H1 (cell line): ENCODE data around the gene LHX8. TPM values are rescaled to one million over a fixed set of nuclear protein-coding genes. Genes with fewer than 3 reads are reported as not detected.

Source experiments
- CTCF ChIA-PET: fragments of 300-600 bp; sonication (Branson Sonifier 250); formaldehyde crosslinking; loops from one replicate; lab custom pipeline; 2021; ENCODE audit not compliant: partially characterized antibody; lab: Charles Lee
- POLR2A ChIA-PET: fragments of 300-600 bp; sonication (Branson Sonifier 250); formaldehyde crosslinking; loops from one replicate; lab custom pipeline; 2021; ENCODE audit warnings: inconsistent platforms; ENCODE audit not compliant: partially characterized antibody; lab: Charles Lee
- DNase-seq, 2 experiments: peaks; one replicate each; pipeline versions ENCODE4 v3.0.0 to v3.0.0-alpha.2; 2010 to 2022; ENCODE audit warnings: low spot score in 2 of 2, low read depth in 1 of 2, mixed read lengths in 1 of 2
- FAIRE-seq: peaks from 2 replicates; lab custom pipeline; 2011; peaks lifted over from hg19 to GRCh38; lab: Jason Lieb, UNC
- H2AFZ ChIP-seq: 2 replicates; pipeline ENCODE4 v1.8.1; 2012; ENCODE audit warnings: low read length, inconsistent platforms
- H2AK5ac ChIP-seq: 2 replicates; pipeline ENCODE4 v1.6.1; 2013; ENCODE audit warnings: low read depth, low read length
- H2BK120ac ChIP-seq: replicated peaks from 2 replicates; pipeline ENCODE3; 2013; ENCODE audit warnings: low read depth, low read length, inconsistent platforms
- H2BK12ac ChIP-seq: 2 replicates; pipeline ENCODE4 v1.6.1; 2013; ENCODE audit warnings: low read depth, low read length
- H2BK15ac ChIP-seq: 2 replicates; pipeline ENCODE4 v1.6.1; 2013; ENCODE audit warnings: low read length
- H2BK20ac ChIP-seq: 2 replicates; pipeline ENCODE4 v1.6.1; 2013; ENCODE audit warnings: low read length
- H2BK5ac ChIP-seq: 2 replicates; pipeline ENCODE4 v1.6.1; 2013; ENCODE audit warnings: low read depth, low read length
- H3K14ac ChIP-seq: 2 replicates; pipeline ENCODE4 v1.6.1; 2013; ENCODE audit warnings: inconsistent platforms; ENCODE audit not compliant: insufficient read length
- H3K18ac ChIP-seq: 2 replicates; pipeline ENCODE4 v1.6.1; 2013; ENCODE audit warnings: low read length; ENCODE audit errors: extremely low read depth
- H3K23ac ChIP-seq: 2 replicates; pipeline ENCODE4 v1.6.1; 2013; ENCODE audit warnings: inconsistent platforms; ENCODE audit not compliant: insufficient read length
- H3K23me2 ChIP-seq: 2 replicates; pipeline ENCODE4 v1.6.1; 2013; ENCODE audit warnings: low read depth, low read length
- H3K27ac ChIP-seq: 2 replicates; pipeline ENCODE4 v1.6.1; 2011; ENCODE audit warnings: low read depth, low read length, inconsistent platforms
- H3K27me3 ChIP-seq, 4 experiments: replicated peaks in 1 of 4; 1 replicate in 1 of 4; 2 replicates in 3 of 4; pipeline versions ENCODE4 v1.6.1 to v1.8.1; 2011 to 2013; ENCODE audit warnings: low read length in 3 of 4, mild to moderate bottlenecking in 3 of 4, inconsistent platforms in 2 of 4, mixed read lengths in 2 of 4, moderate library complexity in 1 of 4; ENCODE audit not compliant: control insufficient read depth in 3 of 4, insufficient read depth in 3 of 4; ENCODE audit errors: extremely low read depth in 1 of 4
- H3K36me3 ChIP-seq, 4 experiments: 2 replicates each; pipeline versions ENCODE4 v1.6.1 to v1.8.1; 2011 to 2013; ENCODE audit warnings: mild to moderate bottlenecking in 4 of 4, low read length in 3 of 4, moderate library complexity in 2 of 4, control low read depth in 1 of 4, inconsistent platforms in 1 of 4; ENCODE audit not compliant: insufficient read depth in 4 of 4, control insufficient read depth in 2 of 4
- H3K4ac ChIP-seq: replicated peaks from 2 replicates; pipeline ENCODE3; 2013; ENCODE audit warnings: low read length, low read depth, mixed read lengths, inconsistent platforms; ENCODE audit not compliant: insufficient read length
- H3K4me1 ChIP-seq, 4 experiments: replicated peaks in 1 of 4; 1 replicate in 1 of 4; 2 replicates in 3 of 4; pipeline versions ENCODE4 v1.6.1 to v1.8.1; 2011 to 2013; ENCODE audit warnings: low read length in 3 of 4, inconsistent platforms in 2 of 4, mixed read lengths in 1 of 4; ENCODE audit not compliant: insufficient read depth in 4 of 4, control insufficient read depth in 3 of 4
- H3K4me2 ChIP-seq, 2 experiments: 2 replicates each; pipeline versions ENCODE4 v1.6.1 to v1.8.1; 2011 to 2013; ENCODE audit warnings: low read depth in 2 of 2, low read length in 2 of 2, control low read depth in 1 of 2, inconsistent platforms in 1 of 2, mild to moderate bottlenecking in 1 of 2; ENCODE audit not compliant: insufficient read depth in 1 of 2
- H3K4me3 ChIP-seq, 4 experiments: fragments of 200-600, 300-600 bp in 1 of 4; sonication (generic), shearing (Covaris generic), sonication (Bioruptor Twin) in 1 of 4; 2 replicates each; pipeline versions ENCODE4 v1.5.1 to v1.8.1; 2011 to 2016; ENCODE audit warnings: low read length in 4 of 4, low read depth in 3 of 4, control low read depth in 2 of 4, inconsistent platforms in 2 of 4, mild to moderate bottlenecking in 2 of 4, mixed read lengths in 1 of 4, moderate library complexity in 1 of 4; ENCODE audit not compliant: insufficient read depth in 2 of 4; ENCODE audit errors: extremely low read depth in 1 of 4
- H3K56ac ChIP-seq: replicated peaks from 2 replicates; pipeline ENCODE3; 2013; ENCODE audit warnings: low read depth, mild to moderate bottlenecking, mixed read lengths, low read length, inconsistent platforms; ENCODE audit not compliant: insufficient read length
- H3K79me1 ChIP-seq: 2 replicates; pipeline ENCODE4 v1.6.1; 2013; ENCODE audit warnings: low read depth, low read length, control low read depth
- H3K79me2 ChIP-seq, 2 experiments: 2 replicates each; pipeline versions ENCODE4 v1.6.1 to v1.8.1; 2012 to 2013; ENCODE audit warnings: low read length in 2 of 2, mild to moderate bottlenecking in 2 of 2, inconsistent platforms in 1 of 2; ENCODE audit not compliant: insufficient read depth in 2 of 2, control insufficient read depth in 1 of 2
- H3K9ac ChIP-seq, 4 experiments: replicated peaks in 1 of 4; 1 replicate in 1 of 4; 2 replicates in 3 of 4; pipeline versions ENCODE4 v1.6.1 to v1.8.1; 2011 to 2013; ENCODE audit warnings: low read depth in 3 of 4, low read length in 3 of 4, control low read depth in 2 of 4, mild to moderate bottlenecking in 2 of 4, moderate library complexity in 2 of 4, inconsistent platforms in 1 of 4; ENCODE audit errors: extremely low read depth in 1 of 4
- H3K9me3 ChIP-seq, 2 experiments: 2 replicates each; pipeline versions ENCODE4 v1.6.1 to v1.8.1; 2012 to 2013; ENCODE audit warnings: mild to moderate bottlenecking in 2 of 2, moderate library complexity in 2 of 2, control low read depth in 1 of 2, inconsistent platforms in 1 of 2, low read depth in 1 of 2, low read length in 1 of 2, mixed read lengths in 1 of 2; ENCODE audit not compliant: insufficient read depth in 2 of 2
- H4K20me1 ChIP-seq, 2 experiments: replicated peaks in 1 of 2; 2 replicates each; pipeline versions ENCODE3 to v1.8.1; 2011 to 2013; ENCODE audit warnings: inconsistent platforms in 2 of 2, low read length in 2 of 2, mild to moderate bottlenecking in 1 of 2; ENCODE audit not compliant: insufficient read depth in 2 of 2, control insufficient read depth in 1 of 2
- H4K5ac ChIP-seq: 2 replicates; pipeline ENCODE4 v1.6.1; 2013; ENCODE audit warnings: low read length, low read depth, mixed read lengths, inconsistent platforms; ENCODE audit not compliant: insufficient read length
- H4K8ac ChIP-seq: 2 replicates; pipeline ENCODE4 v1.8.0; 2013; ENCODE audit warnings: mild to moderate bottlenecking, moderate library complexity, low read length, inconsistent platforms; ENCODE audit not compliant: insufficient read depth; ENCODE audit errors: extremely low read depth
- H4K91ac ChIP-seq: replicated peaks from 2 replicates; pipeline ENCODE3; 2013; ENCODE audit warnings: low read length, mixed read lengths, inconsistent platforms; ENCODE audit not compliant: insufficient read length
- EP300 ChIP-seq, 2 experiments: IDR thresholded peaks; 1 replicate in 1 of 2; 2 replicates in 1 of 2; pipeline ENCODE4 v1.6.1; 2011 to 2012; ENCODE audit warnings: low read depth in 2 of 2, low read length in 2 of 2, mild to moderate bottlenecking in 2 of 2, borderline replicate concordance in 1 of 2, inconsistent platforms in 1 of 2, moderate library complexity in 1 of 2
- KDM4A ChIP-seq: IDR thresholded peaks from one replicate; pipeline ENCODE4 v1.7.1; 2012; ENCODE audit warnings: low read depth, mild to moderate bottlenecking, moderate library complexity, low read length, inconsistent platforms; ENCODE audit not compliant: severe bottlenecking
- POU5F1 ChIP-seq: IDR thresholded peaks from 2 replicates; pipeline ENCODE4 v1.6.1; 2011; ENCODE audit warnings: low read depth, mild to moderate bottlenecking, low read length, moderate library complexity
- SUZ12 ChIP-seq: fragments of 200-600 bp; sonication (generic); IDR thresholded peaks from 2 replicates; pipeline ENCODE4 v1.6.1; 2012; ENCODE audit warnings: mild to moderate bottlenecking, inconsistent platforms, low read length, moderate library complexity, mixed read lengths
- TAF1 ChIP-seq: IDR thresholded peaks from 2 replicates; pipeline ENCODE4 v1.6.1; 2011; ENCODE audit warnings: mild to moderate bottlenecking, low read depth, low read length
- TEAD4 ChIP-seq: IDR thresholded peaks from 2 replicates; pipeline ENCODE4 v1.6.1; 2012; ENCODE audit warnings: low read depth, low read length, inconsistent platforms, mixed read lengths
- WGBS, 2 experiments: shearing (Covaris generic) in 1 of 2; methylation state at CpG; one replicate each; pipeline versions ENCODE4 v1.1.6 to v1.1.7; 2013 to 2015; ENCODE audit warnings: low lambda C conversion rate in 2 of 2, mixed read lengths in 2 of 2, inconsistent platforms in 1 of 2, low coverage in 1 of 2, missing lambda C conversion rate in 1 of 2; ENCODE audit not compliant: insufficient replicate concordance in 2 of 2, insufficient coverage in 1 of 2, insufficient read length in 1 of 2; ENCODE audit errors: extremely low coverage in 1 of 2, missing lambda C conversion rate in 1 of 2; 5-methylcytosine and 5-hydroxymethylcytosine counted together
- polyA plus RNA-seq, 7 experiments: library from polyadenylated mRNA; depleted of rRNA in 3 of 7; stranded (reverse) in 5 of 7; unstranded in 2 of 7; fragments of >200 nt in 5 of 7; fragments of 200-250 nt in 2 of 7; gene quantifications; 1 replicate in 5 of 7; 2 replicates in 1 of 7; 4 replicates in 1 of 7; pipeline versions ENCODE4 v1.2.1 to v1.2.3, GENCODE V29; 2011 to 2013; ENCODE audit warnings: missing spikeins in 2 of 7, mixed read lengths in 2 of 7
- total RNA-seq: library from RNA; stranded (reverse); fragmentation: NEBNext Ultra II Directional; extraction: Animal tissue kit (Norgen Biotek cat#: 25700); gene quantifications from 2 replicates; pipeline ENCODE4 v1.2.1, GENCODE V29; 2021
- TF ChIP-seq, protein P1 (sequence below): IDR thresholded peaks from 2 replicates; pipeline ENCODE4 v1.6.1; 2012; ENCODE audit warnings: inconsistent platforms
- TF ChIP-seq, protein P2 (sequence below), 3 experiments: IDR thresholded peaks; 1 replicate in 2 of 3; 2 replicates in 1 of 3; pipeline versions ENCODE4 v1.5.1 to v1.6.1; 2011; ENCODE audit warnings: low read length in 3 of 3, mild to moderate bottlenecking in 3 of 3, inconsistent platforms in 2 of 3, low read depth in 1 of 3, moderate library complexity in 1 of 3; ENCODE audit not compliant: insufficient read depth in 1 of 3; ENCODE audit errors: control extremely low read depth in 1 of 3

Gene LHX8
- total and polyA plus RNA-seq, 2 of the 8 experiments (the other 6 are each of a cell fraction or from before 2014, with no cell fraction given) = 0.50 to 1.2 TPM

DNA sequence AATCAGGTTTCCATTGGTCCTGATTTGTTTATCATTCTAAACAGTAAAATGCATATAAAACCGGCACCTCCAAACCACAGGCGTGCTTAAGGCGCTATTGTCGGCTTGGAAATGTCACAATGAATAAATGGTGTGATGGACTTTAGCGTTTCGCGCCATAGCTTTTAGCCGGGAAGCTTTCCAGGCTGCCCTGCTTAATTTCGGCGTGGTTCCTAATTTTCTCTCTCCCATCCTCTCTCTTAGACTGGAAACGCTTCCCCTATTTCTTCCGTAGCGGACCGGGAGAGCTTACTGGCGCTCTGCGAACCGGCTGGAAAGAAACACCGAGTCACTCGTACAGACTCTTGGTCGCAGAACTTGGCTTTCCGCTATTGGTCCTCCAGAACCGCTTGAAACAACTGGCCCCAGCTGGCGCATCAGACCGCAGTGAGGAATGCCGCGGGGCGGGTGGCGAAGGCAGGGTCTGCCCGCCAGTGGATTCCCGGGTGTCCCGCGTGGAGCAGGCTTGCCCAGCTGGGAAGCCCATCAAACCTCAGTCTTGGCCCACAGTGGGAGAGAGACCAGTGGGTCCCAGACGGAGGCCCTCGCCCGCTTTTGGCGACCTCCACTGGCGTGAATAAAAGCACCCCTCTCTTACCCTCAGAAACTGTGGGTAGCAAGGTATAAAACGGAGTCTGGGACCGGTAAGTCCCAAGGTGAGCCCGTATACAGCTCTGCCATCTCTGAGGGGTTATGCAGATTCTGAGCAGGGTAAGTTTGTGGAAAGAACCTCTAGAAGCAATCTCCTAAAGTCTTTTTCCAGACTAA, 4.0 kb upstream of the LHX8 start:
- CTCF ChIA-PET = interaction anchor here (0.6 to 7.9 kb wide), 13 partner anchors 18 to 361 kb away, joined by 3 to 39 read pairs (median 4); no protein-coding TSS in a partner anchor
- Histone ChIP-seq H3K23ac (no peak overlapping the region), H4K91ac (no peak overlapping the region), H3K4ac (no peak overlapping the region), H2BK20ac (no peak overlapping the region), H3K36me3 (no peaks in the 10 kb centered on the region), H3K23me2 (peaks cover 17% of the 10 kb centered on the region), H3K4me3 (peak overlapping the region; percentile 29 to 70 (median 36); a peak in 7 of 8 replicates), H4K5ac (no peak overlapping the region), H3K4me1 (peaks cover 5 to 46% (median 24%) of the 10 kb centered on the region in 4 experiments), H2BK5ac (no peak overlapping the region), H3K9ac (no peak overlapping the region), H3K9me3 (no peaks in the 10 kb centered on the region), H3K79me2 (no peaks in the 10 kb centered on the region), H3K4me2 (peak overlapping the region; percentile 89 to 98), H2AFZ (no peak overlapping the region), H3K56ac (no peak overlapping the region), H2AK5ac (no peak overlapping the region), H3K27me3 (peaks cover 53 to 86% (median 82%) of the 10 kb centered on the region in 4 experiments), H4K8ac (peak overlapping the region; percentile 60; the same call in 1 of the 2 replicates), H2BK12ac (peak overlapping the region; percentile 32; the same call in 1 of the 2 replicates), H4K20me1 (peaks cover 0 to 5% of the 10 kb centered on the region in 2 experiments), H2BK120ac (no peak overlapping the region), H2BK15ac (no peak overlapping the region; the same call in 1 of the 2 replicates), H3K79me1 (no peaks in the 10 kb centered on the region), H3K18ac (peak overlapping the region; percentile 34; the same call in 1 of the 2 replicates), H3K14ac (no peak overlapping the region), H3K27ac (no peak overlapping the region)
- 2% methylated on average over 40 of the region's 40 CpGs; no CpG with 5 or more reads in 1 of the 2 experiments for WGBS, 2 experiments
- FAIRE-seq (no peak), DNase-seq (peak in 1 of 2 experiments; percentile 69)
- POLR2A ChIA-PET = no interaction called here
- TF ChIP-seq SUZ12 = peak; percentile 93
- TF ChIP-seq, protein P1, sequence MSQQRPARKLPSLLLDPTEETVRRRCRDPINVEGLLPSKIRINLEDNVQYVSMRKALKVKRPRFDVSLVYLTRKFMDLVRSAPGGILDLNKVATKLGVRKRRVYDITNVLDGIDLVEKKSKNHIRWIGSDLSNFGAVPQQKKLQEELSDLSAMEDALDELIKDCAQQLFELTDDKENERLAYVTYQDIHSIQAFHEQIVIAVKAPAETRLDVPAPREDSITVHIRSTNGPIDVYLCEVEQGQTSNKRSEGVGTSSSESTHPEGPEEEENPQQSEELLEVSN = 0 out of 2 replicates have a peak, but pooled peaks have one; percentile 12
- no peak for TF ChIP-seq KDM4A
- no peak for TF ChIP-seq TAF1
- TF ChIP-seq, protein P2, sequence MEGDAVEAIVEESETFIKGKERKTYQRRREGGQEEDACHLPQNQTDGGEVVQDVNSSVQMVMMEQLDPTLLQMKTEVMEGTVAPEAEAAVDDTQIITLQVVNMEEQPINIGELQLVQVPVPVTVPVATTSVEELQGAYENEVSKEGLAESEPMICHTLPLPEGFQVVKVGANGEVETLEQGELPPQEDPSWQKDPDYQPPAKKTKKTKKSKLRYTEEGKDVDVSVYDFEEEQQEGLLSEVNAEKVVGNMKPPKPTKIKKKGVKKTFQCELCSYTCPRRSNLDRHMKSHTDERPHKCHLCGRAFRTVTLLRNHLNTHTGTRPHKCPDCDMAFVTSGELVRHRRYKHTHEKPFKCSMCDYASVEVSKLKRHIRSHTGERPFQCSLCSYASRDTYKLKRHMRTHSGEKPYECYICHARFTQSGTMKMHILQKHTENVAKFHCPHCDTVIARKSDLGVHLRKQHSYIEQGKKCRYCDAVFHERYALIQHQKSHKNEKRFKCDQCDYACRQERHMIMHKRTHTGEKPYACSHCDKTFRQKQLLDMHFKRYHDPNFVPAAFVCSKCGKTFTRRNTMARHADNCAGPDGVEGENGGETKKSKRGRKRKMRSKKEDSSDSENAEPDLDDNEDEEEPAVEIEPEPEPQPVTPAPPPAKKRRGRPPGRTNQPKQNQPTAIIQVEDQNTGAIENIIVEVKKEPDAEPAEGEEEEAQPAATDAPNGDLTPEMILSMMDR (IDR thresholded peaks at IDR 0.05; ENCODE audit: control extremely low read depth in 1 of 3, insufficient read depth in 1 of 3, low read depth in 1 of 3, low read length in 3 of 3) = no peak
- TF ChIP-seq POU5F1 = no peak
- no peak for TF ChIP-seq EP300 (IDR thresholded peaks at IDR 0.05; ENCODE audit: borderline replicate concordance in 1 of 2, low read depth in 2 of 2, low read length in 2 of 2)
- TF ChIP-seq TEAD4 = no peak
